Skin epidermis (tissue), 12 donors: Measurements from ENCODE around the gene GGT6.

Experiments
- H3K27ac ChIP-seq, 21 experiments: fragments of 200-600 bp; sonication (generic) in 11 of 21; one replicate each; pipeline ENCODE4 v1.5.0; 2020; ENCODE audit warnings: mild to moderate bottlenecking in 3 of 21, inconsistent platforms in 2 of 21, moderate library complexity in 2 of 21
- H3K4me3 ChIP-seq, 7 experiments: fragments of 200-600 bp; sonication (generic) in 2 of 7; one replicate each; pipeline ENCODE4 v1.5.0; 2020; ENCODE audit warnings: inconsistent platforms in 2 of 7, mild to moderate bottlenecking in 2 of 7, moderate library complexity in 1 of 7

The GGT6 gene

GRCh38 chr17:4577386-4577993 is 17.1 kb upstream of the GGT6 start:
- no peak overlapping the region for H3K27ac ChIP-seq
- no peak overlapping the region for H3K4me3 ChIP-seq

GRCh38 chr17:4576729-4577322 is 16.4 kb upstream of the GGT6 start:
- Histone ChIP-seq H3K4me3 (no peak overlapping the region), H3K27ac (no peak overlapping the region)

- Histone ChIP-seq H3K4me3 (no peak overlapping the region), H3K27ac (no peak overlapping the region)
Observed at GRCh38 chr17:4576161-4576558, 15.8 kb upstream of the GGT6 start.

GRCh38 chr17:4574448-4575045 is 14.2 kb upstream of the GGT6 start:
- Histone ChIP-seq H3K27ac (no peak overlapping the region), H3K4me3 (no peak overlapping the region)

GRCh38 chr17:4573669-4574068 is 13.3 kb upstream of the GGT6 start:
- H3K27ac ChIP-seq: no peak overlapping the region

GRCh38 chr17:4573115-4573514 is 12.7 kb upstream of the GGT6 start:
- H3K27ac ChIP-seq: no peak overlapping the region
- H3K4me3 ChIP-seq: no peak overlapping the region

More at GRCh38 chr17:4573669-4574068, 13.3 kb upstream of the GGT6 start:
- H3K4me3 ChIP-seq: no peak overlapping the region

GRCh38 chr17:4572131-4572530 is 11.8 kb upstream of the GGT6 start:
- no peak overlapping the region for H3K4me3 ChIP-seq

GRCh38 chr17:4569591-4569990 is 9.2 kb upstream of the GGT6 start:
- Histone ChIP-seq H3K27ac (no peak overlapping the region), H3K4me3 (no peak overlapping the region)

More at GRCh38 chr17:4572131-4572530, 11.8 kb upstream of the GGT6 start:
- no peak overlapping the region for H3K27ac ChIP-seq

GRCh38 chr17:4566785-4567184 is 6.4 kb upstream of the GGT6 start:
- Histone ChIP-seq H3K4me3 (no peak overlapping the region), H3K27ac (no peak overlapping the region)

- no peak overlapping the region for H3K4me3 ChIP-seq
- H3K27ac ChIP-seq: peak overlapping the region in 1 of 21 experiments; percentile 2
Observed at GRCh38 chr17:4565209-4566141, 5.1 kb upstream of the GGT6 start.

- H3K4me3 ChIP-seq: no peak overlapping the region
- peak overlapping the region in 8 of 21 experiments; percentile 11 to 50 (median 31) for H3K27ac ChIP-seq
Observed at GRCh38 chr17:4562015-4562969, 1.9 kb upstream of the GGT6 start.

GRCh38 chr17:4560837-4561256 is 470 bp upstream of the GGT6 start:
- H3K27ac ChIP-seq: peak overlapping the region in 16 of 21 experiments; percentile 10 to 85 (median 70)
- H3K4me3 ChIP-seq: peak overlapping the region in 1 of 7 experiments; percentile 30

- H3K4me3 ChIP-seq: peak overlapping the region in 5 of 7 experiments; percentile 8 to 30 (median 17)
- peak overlapping the region in 20 of 21 experiments; percentile 26 to 85 (median 66) for H3K27ac ChIP-seq
Observed at GRCh38 chr17:4559966-4560365, 411 bp downstream of the GGT6 start.

GRCh38 chr17:4559139-4559791 is 1.1 kb downstream of the GGT6 start:
- peak overlapping the region in 11 of 21 experiments; percentile 56 to 85 (median 77) for H3K27ac ChIP-seq
- H3K4me3 ChIP-seq: peak overlapping the region in 5 of 7 experiments; percentile 8 to 30 (median 17)

- Histone ChIP-seq H3K27ac (no peak overlapping the region), H3K4me3 (no peak overlapping the region)
Observed at GRCh38 chr17:4558347-4558971, 1.9 kb downstream of the GGT6 start.

GRCh38 chr17:4557626-4558346 is 2.6 kb downstream of the GGT6 start:
- no peak overlapping the region for H3K27ac ChIP-seq
- H3K4me3 ChIP-seq: no peak overlapping the region

- H3K27ac ChIP-seq: no peak overlapping the region
- no peak overlapping the region for H3K4me3 ChIP-seq
Observed at GRCh38 chr17:4556996-4557395, 3.4 kb downstream of the GGT6 start.
